DOHH2 (cell line): ENCODE data around the gene TMEM109.

Experiments
- H3F3A ChIP-seq: fragments of 200-600 bp; sonication (generic), shearing (Covaris generic); 2 replicates; pipeline ENCODE4 v1.6.0; 2016; ENCODE audit warnings: antibody characterized with exemption, mild to moderate bottlenecking; ENCODE audit not compliant: control insufficient read depth, insufficient read depth
- H3K27ac ChIP-seq: fragments of 200-600 bp; sonication (generic); 2 replicates; pipeline ENCODE4 v1.5.1; 2014; ENCODE audit warnings: low read depth, mild to moderate bottlenecking, low read length, moderate library complexity
- H3K27me3 ChIP-seq: fragments of 200-600 bp; sonication (generic); 2 replicates; pipeline ENCODE4 v1.6.1; 2014; ENCODE audit warnings: mild to moderate bottlenecking, low read length, mixed read lengths; ENCODE audit not compliant: control insufficient read depth
- H3K36me3 ChIP-seq: fragments of 200-600 bp; sonication (generic); 2 replicates; pipeline ENCODE4 v1.6.1; 2014; ENCODE audit warnings: mild to moderate bottlenecking, low read length, moderate library complexity, mixed read lengths; ENCODE audit not compliant: control insufficient read depth
- H3K4me1 ChIP-seq: fragments of 200-600 bp; sonication (generic); 2 replicates; pipeline ENCODE4 v1.6.1; 2014; ENCODE audit warnings: mild to moderate bottlenecking, low read length, mixed read lengths; ENCODE audit not compliant: control insufficient read depth
- H3K4me2 ChIP-seq: fragments of 200-600 bp; sonication (generic); 2 replicates; pipeline ENCODE4 v1.6.0; 2014; ENCODE audit warnings: mild to moderate bottlenecking, low read length, moderate library complexity
- H3K4me3 ChIP-seq: fragments of 200-600 bp; sonication (generic); 2 replicates; pipeline ENCODE4 v1.5.1; 2014; ENCODE audit warnings: mild to moderate bottlenecking, low read length, mixed read lengths
- H3K79me2 ChIP-seq: fragments of 200-600 bp; sonication (generic); 2 replicates; pipeline ENCODE4 v1.6.1; 2014; ENCODE audit warnings: mild to moderate bottlenecking, low read length, mixed read lengths; ENCODE audit not compliant: control insufficient read depth
- H3K9me2 ChIP-seq: fragments of 200-600 bp; sonication (generic); replicated peaks from 2 replicates; pipeline ENCODE4 v1.6.1; 2014; ENCODE audit warnings: mild to moderate bottlenecking, low read length, mixed read lengths; ENCODE audit not compliant: control insufficient read depth
- H3K9me3 ChIP-seq: fragments of 200-600 bp; sonication (generic); 2 replicates; pipeline ENCODE4 v1.6.1; 2014; ENCODE audit warnings: antibody characterized with exemption, low read length, mixed read lengths; ENCODE audit not compliant: control insufficient read depth, insufficient read depth
- H4K20me1 ChIP-seq: fragments of 200-600 bp; sonication (generic); 2 replicates; pipeline ENCODE4 v1.6.0; 2014; ENCODE audit warnings: low read depth, mild to moderate bottlenecking, antibody characterized with exemption, low read length, moderate library complexity; ENCODE audit not compliant: control insufficient read depth, insufficient read depth
- EZH2phosphoT487 ChIP-seq: fragments of 200-600 bp; sonication (generic); IDR thresholded peaks from 2 replicates; pipeline ENCODE4 v1.6.1; 2017; ENCODE audit warnings: borderline replicate concordance, mild to moderate bottlenecking, antibody characterized with exemption, low read length, moderate library complexity, mixed read lengths
- TF ChIP-seq, protein P1 (sequence below): fragments of 200-600 bp; sonication (generic); IDR thresholded peaks from one replicate; pipeline ENCODE4 v1.5.1; 2014; ENCODE audit warnings: antibody characterized with exemption, mild to moderate bottlenecking, low read depth, low read length; ENCODE audit not compliant: poor library complexity, severe bottlenecking

Gene TMEM109

DNA sequence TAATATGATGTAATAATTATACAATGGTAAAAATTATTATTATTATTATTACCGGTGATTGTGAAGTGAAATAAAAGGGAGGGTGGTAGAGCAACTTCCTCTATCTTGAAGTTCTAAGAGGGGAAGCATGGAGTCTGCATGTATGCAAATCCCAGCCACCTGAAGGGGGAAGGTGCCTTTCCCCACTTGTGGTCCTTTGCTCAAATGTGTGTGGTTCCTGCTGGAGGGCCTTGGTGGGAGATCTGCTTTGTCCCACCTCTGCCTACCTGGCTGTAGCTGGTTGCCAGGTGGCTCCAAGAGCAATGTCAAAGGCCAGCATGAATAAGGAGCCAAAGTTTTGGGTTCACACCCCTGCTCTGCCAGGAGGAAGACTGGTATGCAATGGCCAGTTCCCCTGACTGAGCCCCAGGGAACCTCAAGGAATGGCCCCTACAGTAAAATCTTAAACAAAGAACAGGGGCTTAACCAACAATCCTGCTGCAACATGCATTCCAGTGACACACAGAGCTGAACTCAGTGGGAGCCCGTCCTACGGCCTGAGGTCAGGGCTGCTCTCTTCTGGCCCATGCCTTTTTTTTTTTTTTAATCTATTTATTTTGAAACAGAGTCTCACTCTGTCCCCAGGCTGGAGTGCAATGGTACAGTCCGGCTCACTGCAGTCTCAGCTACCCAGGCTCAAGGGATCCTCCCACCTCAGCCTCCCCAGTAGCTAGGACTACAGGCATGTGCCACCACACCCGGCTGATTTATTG lies 18.8 kb downstream of the TMEM109 start:
- H3K9me3 ChIP-seq: no peaks in the 10 kb centered on the region
- H3F3A ChIP-seq: peaks cover 21% of the 10 kb centered on the region
- H3K27ac ChIP-seq: peak overlapping the region; percentile 96
- no peaks in the 10 kb centered on the region for H4K20me1 ChIP-seq
- peak overlapping the region; percentile 88 for H3K4me2 ChIP-seq
- H3K36me3 ChIP-seq: peaks cover 14% of the 10 kb centered on the region
- H3K27me3 ChIP-seq: no peaks in the 10 kb centered on the region
- no peaks in the 10 kb centered on the region for H3K9me2 ChIP-seq
- H3K4me1 ChIP-seq: peaks cover 43% of the 10 kb centered on the region
- TF ChIP-seq, protein P1, sequence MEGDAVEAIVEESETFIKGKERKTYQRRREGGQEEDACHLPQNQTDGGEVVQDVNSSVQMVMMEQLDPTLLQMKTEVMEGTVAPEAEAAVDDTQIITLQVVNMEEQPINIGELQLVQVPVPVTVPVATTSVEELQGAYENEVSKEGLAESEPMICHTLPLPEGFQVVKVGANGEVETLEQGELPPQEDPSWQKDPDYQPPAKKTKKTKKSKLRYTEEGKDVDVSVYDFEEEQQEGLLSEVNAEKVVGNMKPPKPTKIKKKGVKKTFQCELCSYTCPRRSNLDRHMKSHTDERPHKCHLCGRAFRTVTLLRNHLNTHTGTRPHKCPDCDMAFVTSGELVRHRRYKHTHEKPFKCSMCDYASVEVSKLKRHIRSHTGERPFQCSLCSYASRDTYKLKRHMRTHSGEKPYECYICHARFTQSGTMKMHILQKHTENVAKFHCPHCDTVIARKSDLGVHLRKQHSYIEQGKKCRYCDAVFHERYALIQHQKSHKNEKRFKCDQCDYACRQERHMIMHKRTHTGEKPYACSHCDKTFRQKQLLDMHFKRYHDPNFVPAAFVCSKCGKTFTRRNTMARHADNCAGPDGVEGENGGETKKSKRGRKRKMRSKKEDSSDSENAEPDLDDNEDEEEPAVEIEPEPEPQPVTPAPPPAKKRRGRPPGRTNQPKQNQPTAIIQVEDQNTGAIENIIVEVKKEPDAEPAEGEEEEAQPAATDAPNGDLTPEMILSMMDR: no peak
- no peak for TF ChIP-seq EZH2phosphoT487
- peak overlapping the region; percentile 70 for H3K4me3 ChIP-seq
- H3K79me2 ChIP-seq: no peaks in the 10 kb centered on the region

GRCh38 chr11:60933416-60934123 lies 19.6 kb downstream of the TMEM109 start:
- Histone ChIP-seq H3K9me3 (no peaks in the 10 kb centered on the region), H3K27me3 (no peaks in the 10 kb centered on the region), H3F3A (peaks cover 21% of the 10 kb centered on the region), H3K79me2 (no peaks in the 10 kb centered on the region), H3K36me3 (peaks cover 18% of the 10 kb centered on the region), H3K27ac (peak overlapping the region; percentile 96), H4K20me1 (no peaks in the 10 kb centered on the region), H3K4me3 (peak overlapping the region; percentile 70; the same call in 1 of the 2 replicates), H3K4me1 (peaks cover 43% of the 10 kb centered on the region), H3K9me2 (no peaks in the 10 kb centered on the region), H3K4me2 (peak overlapping the region; percentile 88)
- no peak for TF ChIP-seq EZH2phosphoT487
- TF ChIP-seq, protein P1: no peak

DNA sequence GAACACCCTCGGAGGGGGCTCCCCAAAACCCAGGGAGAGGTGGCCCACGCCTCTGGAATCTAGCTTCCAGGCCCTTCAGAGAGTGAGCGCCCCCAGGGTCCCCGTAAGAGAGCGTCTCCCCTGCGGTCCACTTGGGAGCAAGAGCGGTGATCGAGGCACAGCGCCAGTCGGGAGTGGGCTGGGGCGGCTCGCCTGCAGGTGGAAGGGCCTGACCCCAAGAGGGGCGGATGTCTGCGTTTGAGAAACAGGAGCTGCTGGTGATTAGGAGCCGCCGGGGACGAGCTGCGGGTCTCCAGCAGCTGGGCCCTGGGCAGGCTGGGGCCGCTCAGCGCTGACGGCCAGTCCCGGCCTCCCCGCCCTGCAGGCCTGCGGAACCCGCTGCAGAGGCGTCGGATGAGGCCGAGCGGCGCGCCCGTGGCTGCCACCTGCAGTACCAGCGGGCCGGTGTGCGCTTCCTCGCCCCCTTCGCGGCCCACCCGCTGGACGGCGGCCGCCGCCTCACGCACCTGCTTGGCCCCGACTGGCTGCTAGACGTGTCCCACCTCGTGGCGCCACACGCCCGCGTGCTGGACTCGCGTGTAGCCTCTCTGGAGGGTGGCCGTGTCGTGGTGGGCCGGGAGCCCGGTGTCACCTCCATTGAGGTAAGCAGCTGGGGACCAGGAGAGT lies 20.3 kb downstream of the TMEM109 start:
- Histone ChIP-seq H3K36me3 (peaks cover 21% of the 10 kb centered on the region), H3K9me2 (no peaks in the 10 kb centered on the region), H3K27ac (no peak overlapping the region), H3K4me2 (no peak overlapping the region), H3K79me2 (no peaks in the 10 kb centered on the region), H3F3A (peaks cover 21% of the 10 kb centered on the region), H3K4me1 (peaks cover 43% of the 10 kb centered on the region), H3K27me3 (no peaks in the 10 kb centered on the region), H3K9me3 (no peaks in the 10 kb centered on the region), H4K20me1 (no peaks in the 10 kb centered on the region), H3K4me3 (no peak overlapping the region)
- TF ChIP-seq, protein P1: no peak
- no peak for TF ChIP-seq EZH2phosphoT487
